Panc1 (cell line): ENCODE data around the gene RGPD4. TPM values are rescaled to one million over a fixed set of nuclear protein-coding genes. Genes with fewer than 3 reads are reported as not detected.
A peak's percentile ranks its signal among the peaks of the same experiment; 100 is the strongest.

ENCODE experiments used
- ATAC-seq: fragments of 200-7000 bp; cut with Tn5 transposase; 2 replicates; pipeline ENCODE4 v1.9.1; 2020; ENCODE audit warnings: mild to moderate bottlenecking, moderate library complexity
- BruUV-seq: library from RNA; stranded (reverse); fragments of 400-500 nt; replicated peaks from 2 replicates; lab custom pipeline; 2021; lab: Mats Ljungman, UMichigan
- CTCF ChIA-PET: fragments of 300-600 bp; sonication (Branson Sonifier 250); formaldehyde crosslinking; loops from one replicate; lab custom pipeline; 2022; ENCODE audit warnings: antibody characterized with exemption; lab: Charles Lee
- POLR2A ChIA-PET: fragments of 300-600 bp; sonication (Branson Sonifier 250); formaldehyde crosslinking; loops from one replicate; lab custom pipeline; 2022; ENCODE audit warnings: antibody characterized with exemption; lab: Charles Lee
- DNase-seq: peaks from one replicate; pipeline ENCODE4 v3.0.0-alpha.2; 2010; ENCODE audit warnings: low read depth, low spot score
- H3K27ac ChIP-seq: 2 replicates; pipeline ENCODE4 v1.5.1; 2011; ENCODE audit warnings: mild to moderate bottlenecking, low read length, inconsistent platforms
- H3K27me3 ChIP-seq: fragments of 200-500 bp; sonication (Bioruptor generic); 2 replicates; pipeline ENCODE4 v1.6.0; 2014; ENCODE audit warnings: low read length, inconsistent platforms; ENCODE audit not compliant: control insufficient read depth, insufficient read depth
- H3K36me3 ChIP-seq: fragments of 200-500 bp; sonication (Bioruptor generic); 2 replicates; pipeline ENCODE4 v1.5.1; 2014; ENCODE audit warnings: inconsistent platforms, mild to moderate bottlenecking, low read length, moderate library complexity; ENCODE audit not compliant: control insufficient read depth, insufficient read depth
- H3K4me1 ChIP-seq: 2 replicates; pipeline ENCODE4 v1.5.1; 2011; ENCODE audit warnings: inconsistent platforms, mild to moderate bottlenecking, low read length, moderate library complexity; ENCODE audit not compliant: control insufficient read depth, insufficient read depth
- H3K4me3 ChIP-seq, 2 experiments: 2 replicates each; pipeline ENCODE4 v1.5.1; 2011 to 2012; ENCODE audit warnings: low read depth in 2 of 2, low read length in 2 of 2, mild to moderate bottlenecking in 2 of 2, inconsistent platforms in 1 of 2, moderate library complexity in 1 of 2
- H3K9me3 ChIP-seq: fragments of 200-500 bp; sonication (Bioruptor generic); 2 replicates; pipeline ENCODE4 v1.5.1; 2014; ENCODE audit warnings: low read depth, mild to moderate bottlenecking, inconsistent platforms, low read length, moderate library complexity; ENCODE audit not compliant: control insufficient read depth, insufficient read depth
- CTCF ChIP-seq: fragments of 450-650 bp; IDR thresholded peaks from 2 replicates; pipeline ENCODE4 v1.5.1; 2017; ENCODE audit warnings: mild to moderate bottlenecking
- POLR2AphosphoS5 ChIP-seq: IDR thresholded peaks from 2 replicates; pipeline ENCODE4 v1.6.1; 2012; ENCODE audit warnings: mild to moderate bottlenecking, low read depth, low read length, moderate library complexity
- SIN3A ChIP-seq: IDR thresholded peaks from 2 replicates; pipeline ENCODE4 v1.6.1; 2012; ENCODE audit warnings: low read depth, mild to moderate bottlenecking, low read length, moderate library complexity, borderline replicate concordance; ENCODE audit not compliant: insufficient read depth
- in situ Hi-C: cut with HindIII; loops from 2 replicates; pipeline ENCODE4 v1.10.0; 2016; ENCODE audit warnings: low sequenced_read_pairs, low pct_unique_long_range_greater_than_20kb
- intact Hi-C: fragments of 100-400 bp; cut with micrococcal nuclease; formaldehyde crosslinking; loops from one replicate; pipeline ENCODE4 v1.10.0; 2022; ENCODE audit not compliant: unreplicated experiment
- total RNA-seq: library from RNA; stranded (reverse); gene quantifications from one replicate; pipeline ENCODE4 v1.2.1, GENCODE V29; 2021; ENCODE audit not compliant: unreplicated experiment
- TF ChIP-seq, protein P1 (sequence below), 2 experiments: IDR thresholded peaks; 2 replicates each; pipeline ENCODE4 v1.6.1; 2011 to 2012; ENCODE audit warnings: low read depth in 2 of 2, control low read depth in 1 of 2, low read length in 1 of 2, mild to moderate bottlenecking in 1 of 2, moderate library complexity in 1 of 2; ENCODE audit not compliant: insufficient read depth in 1 of 2

Gene RGPD4
- total RNA-seq, 1 experiment from 2014 or later, result not detected

DNA sequence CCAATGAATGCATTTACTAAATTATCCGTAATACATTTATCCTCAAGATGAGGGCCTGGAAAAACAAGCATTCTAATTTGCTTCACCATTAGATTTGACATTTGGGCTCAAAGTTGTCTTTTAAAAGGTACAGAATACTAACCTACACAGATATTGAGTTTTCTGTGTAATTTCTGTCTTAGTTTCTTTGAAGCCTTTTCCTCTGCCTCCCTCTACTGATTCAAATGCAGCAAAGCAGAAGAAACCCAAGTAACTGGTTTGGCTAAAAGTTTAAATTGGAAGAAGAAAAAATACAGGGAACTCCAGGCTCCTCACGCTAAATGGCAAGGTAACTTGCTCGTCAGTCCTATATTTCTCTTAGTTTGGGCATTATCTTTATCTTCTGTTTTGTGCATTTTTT, 106.3 kb downstream of the RGPD4 start:
- BruUV-seq, result no TSS peak
- H3K27ac ChIP-seq, result no peak overlapping the region
- no peaks in the 10 kb centered on the region for H3K36me3 ChIP-seq
- intact Hi-C loops, result loop anchor here (10.0 kb wide), 1 partner anchor 1298 kb away; no protein-coding TSS in a partner anchor
- peaks cover 5% of the 10 kb centered on the region; the same call in 1 of the 2 replicates for H3K27me3 ChIP-seq
- H3K4me1 ChIP-seq, result no peaks in the 10 kb centered on the region
- TF ChIP-seq CTCF, result peak; percentile 56; the same call in 1 of the 2 replicates
- no peak for TF ChIP-seq POLR2AphosphoS5
- ChIA-PET CTCF (no interaction called here), POLR2A (no interaction called here)
- ATAC-seq (no peak), DNase-seq (no peak)
- no peak overlapping the region for H3K4me3 ChIP-seq
- no peaks in the 10 kb centered on the region for H3K9me3 ChIP-seq
- in situ Hi-C loops, result no loop called here

GRCh38 chr2:107936433-107937359, 110.0 kb downstream of the RGPD4 start:
- DNase-seq, result no peak
- Histone ChIP-seq H3K4me1 (no peaks in the 10 kb centered on the region), H3K9me3 (no peaks in the 10 kb centered on the region), H3K4me3 (no peak overlapping the region), H3K27ac (no peak overlapping the region), H3K36me3 (no peaks in the 10 kb centered on the region), H3K27me3 (peaks cover 5% of the 10 kb centered on the region; the same call in 1 of the 2 replicates)
- ATAC-seq, result no peak
- peak; percentile 61; the same call in 1 of the 2 replicates for TF ChIP-seq CTCF
- TF ChIP-seq POLR2AphosphoS5, result no peak
- TF ChIP-seq SIN3A, result no peak
- TF ChIP-seq, protein P1, sequence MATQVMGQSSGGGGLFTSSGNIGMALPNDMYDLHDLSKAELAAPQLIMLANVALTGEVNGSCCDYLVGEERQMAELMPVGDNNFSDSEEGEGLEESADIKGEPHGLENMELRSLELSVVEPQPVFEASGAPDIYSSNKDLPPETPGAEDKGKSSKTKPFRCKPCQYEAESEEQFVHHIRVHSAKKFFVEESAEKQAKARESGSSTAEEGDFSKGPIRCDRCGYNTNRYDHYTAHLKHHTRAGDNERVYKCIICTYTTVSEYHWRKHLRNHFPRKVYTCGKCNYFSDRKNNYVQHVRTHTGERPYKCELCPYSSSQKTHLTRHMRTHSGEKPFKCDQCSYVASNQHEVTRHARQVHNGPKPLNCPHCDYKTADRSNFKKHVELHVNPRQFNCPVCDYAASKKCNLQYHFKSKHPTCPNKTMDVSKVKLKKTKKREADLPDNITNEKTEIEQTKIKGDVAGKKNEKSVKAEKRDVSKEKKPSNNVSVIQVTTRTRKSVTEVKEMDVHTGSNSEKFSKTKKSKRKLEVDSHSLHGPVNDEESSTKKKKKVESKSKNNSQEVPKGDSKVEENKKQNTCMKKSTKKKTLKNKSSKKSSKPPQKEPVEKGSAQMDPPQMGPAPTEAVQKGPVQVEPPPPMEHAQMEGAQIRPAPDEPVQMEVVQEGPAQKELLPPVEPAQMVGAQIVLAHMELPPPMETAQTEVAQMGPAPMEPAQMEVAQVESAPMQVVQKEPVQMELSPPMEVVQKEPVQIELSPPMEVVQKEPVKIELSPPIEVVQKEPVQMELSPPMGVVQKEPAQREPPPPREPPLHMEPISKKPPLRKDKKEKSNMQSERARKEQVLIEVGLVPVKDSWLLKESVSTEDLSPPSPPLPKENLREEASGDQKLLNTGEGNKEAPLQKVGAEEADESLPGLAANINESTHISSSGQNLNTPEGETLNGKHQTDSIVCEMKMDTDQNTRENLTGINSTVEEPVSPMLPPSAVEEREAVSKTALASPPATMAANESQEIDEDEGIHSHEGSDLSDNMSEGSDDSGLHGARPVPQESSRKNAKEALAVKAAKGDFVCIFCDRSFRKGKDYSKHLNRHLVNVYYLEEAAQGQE (IDR thresholded peaks at IDR 0.05; ENCODE audit: insufficient read depth in 1 of 2, low read depth in 2 of 2, low read length in 1 of 2), result no peak
- ChIA-PET POLR2A (no interaction called here), CTCF (no interaction called here)
- in situ Hi-C loops (no loop called here), intact Hi-C loops (loop anchor here (2.0 to 10.0 kb wide), 2 partner anchors 246 to 1302 kb away; no protein-coding TSS in a partner anchor)
- BruUV-seq, result no TSS peak

Other genes with a start within 250 kb of the RGPD4 start
- not detected for gene SLC5A7, start 159.6 kb downstream of the RGPD4 start, total RNA-seq